Right lung (tissue), 5 donors: ENCODE measurements around the gene NFKB2. TPM values are rescaled to one million over a fixed set of nuclear protein-coding genes. Genes with fewer than 3 reads are reported as not detected.

Experiments
- DNase-seq, 2 donors: peaks; one replicate each; pipeline ENCODE4 v3.0.0-alpha.2; 2013
- polyA plus RNA-seq, 5 donors: library from polyadenylated mRNA; unstranded; fragments of 120-200 nt; gene quantifications; one replicate each; pipeline versions ENCODE4 v1.2.1 to v1.2.3, GENCODE V29; 2013; ENCODE audit warnings: inconsistent platforms in 1 of 5, low replicate concordance in 1 of 5; ENCODE audit not compliant: insufficient read length in 5 of 5, insufficient read depth in 1 of 5

NFKB2 gene
- polyA plus RNA-seq, 5 donors: 17.1 to 25.7 (median 24.6) TPM

- peak; percentile 81 to 87 for DNase-seq
Measured at GRCh38 chr10:102450374-102451104, 55.0 kb downstream of the NFKB2 start.

GRCh38 chr10:102451105-102451969 lies 55.8 kb downstream of the NFKB2 start, which contains the start of gene C10orf95:
Gene C10orf95 (minus strand): TSS chr10:102451543. CDS start chr10:102451093, 450 bp downstream.
- DNase-seq: no peak

Other genes starting within 250 kb of the NFKB2 start
- gene NOLC1, start 243.3 kb upstream of the NFKB2 start, polyA plus RNA-seq: 10 to 100 TPM; 78.3 to 85.5 (median 82.3) TPM
- gene ELOVL3, start 169.4 kb upstream of the NFKB2 start, polyA plus RNA-seq: under 1 TPM; 0.42 to 0.74 (median 0.47) TPM
- gene PITX3, start 154.2 kb upstream of the NFKB2 start, polyA plus RNA-seq: 1 to 10 TPM in 1 of 5 donors, under 1 TPM in 3, not detected in 1; 0.21 to 2.3 (median 0.52) TPM
- gene GBF1, start 150.2 kb upstream of the NFKB2 start, polyA plus RNA-seq: 10 to 100 TPM; 38.8 to 48.0 (median 44.6) TPM
- 10 to 100 TPM in 3 of 5 donors, 1 to 10 TPM in 2; 7.4 to 17.1 (median 10.1) TPM for gene PSD, start 23.1 kb downstream of the NFKB2 start, polyA plus RNA-seq
- 10 to 100 TPM in 1 of 5 donors, 1 to 10 TPM in 4; 4.3 to 13.6 (median 6.2) TPM for gene FBXL15, start 25.1 kb downstream of the NFKB2 start, polyA plus RNA-seq
- gene CUEDC2, start 36.9 kb downstream of the NFKB2 start, polyA plus RNA-seq: 10 to 100 TPM; 58.7 to 90.0 (median 70.6) TPM
- 1 to 10 TPM in 4 of 5 donors, under 1 TPM in 1; 0.78 to 2.8 (median 1.6) TPM for gene C10orf95, start 55.8 kb downstream of the NFKB2 start, polyA plus RNA-seq
- 10 to 100 TPM; 79.6 to 93.3 (median 85.8) TPM for gene ACTR1A, start 107.0 kb downstream of the NFKB2 start, polyA plus RNA-seq
- 10 to 100 TPM; 22.0 to 29.7 (median 27.2) TPM for gene SUFU, start 108.3 kb downstream of the NFKB2 start, polyA plus RNA-seq
- 100 to 1,000 TPM in 2 of 5 donors, 10 to 100 TPM in 3; 68.5 to 132 (median 95.1) TPM for gene TRIM8, start 248.8 kb downstream of the NFKB2 start, polyA plus RNA-seq